Liver (tissue), 9 donors: ENCODE measurements around the gene HCN2. TPM values are rescaled to one million over a fixed set of nuclear protein-coding genes. Genes with fewer than 3 reads are reported as not detected.

Experiments
- DNase-seq: peaks from one replicate; pipeline ENCODE4 v3.0.0-alpha.2; 2017; ENCODE audit warnings: low spot score
- H3K27ac ChIP-seq, 2 donors: one replicate each; pipeline ENCODE4 v1.7.0; 2013; ENCODE audit warnings: inconsistent platforms in 2 of 2, low read length in 2 of 2, control low read depth in 1 of 2, low read depth in 1 of 2, mild to moderate bottlenecking in 1 of 2
- H3K27me3 ChIP-seq, 4 donors: one replicate each; pipeline versions ENCODE4 v1.6.1 to v1.7.0; 2013; ENCODE audit warnings: low read length in 3 of 4, inconsistent platforms in 1 of 4, mild to moderate bottlenecking in 1 of 4, moderate library complexity in 1 of 4; ENCODE audit not compliant: control insufficient read depth in 4 of 4, insufficient read depth in 4 of 4
- H3K36me3 ChIP-seq, 4 donors: one replicate each; pipeline versions ENCODE4 v1.6.1 to v1.7.0; 2013; ENCODE audit warnings: low read length in 3 of 4, mild to moderate bottlenecking in 3 of 4, low read depth in 1 of 4, moderate library complexity in 1 of 4; ENCODE audit not compliant: control insufficient read depth in 4 of 4, insufficient read depth in 3 of 4
- H3K4me1 ChIP-seq, 4 donors: one replicate each; pipeline versions ENCODE4 v1.6.1 to v1.7.0; 2013; ENCODE audit warnings: low read length in 3 of 4, mild to moderate bottlenecking in 3 of 4, moderate library complexity in 1 of 4; ENCODE audit not compliant: control insufficient read depth in 4 of 4, insufficient read depth in 4 of 4
- H3K4me3 ChIP-seq, 3 donors: one replicate each; pipeline versions ENCODE4 v1.6.1 to v1.7.0; 2013; ENCODE audit warnings: low read length in 3 of 3, control low read depth in 1 of 3, low read depth in 1 of 3, mild to moderate bottlenecking in 1 of 3
- H3K9ac ChIP-seq, 2 donors: one replicate each; pipeline ENCODE4 v1.7.0; 2013; ENCODE audit warnings: low read length in 2 of 2, mild to moderate bottlenecking in 2 of 2, moderate library complexity in 2 of 2, control low read depth in 1 of 2, low read depth in 1 of 2
- H3K9me3 ChIP-seq, 4 donors: one replicate each; pipeline versions ENCODE4 v1.6.1 to v1.7.0; 2013; ENCODE audit warnings: low read length in 3 of 4; ENCODE audit not compliant: control insufficient read depth in 4 of 4
- EGR1 ChIP-seq, 2 donors: IDR thresholded peaks; 2 replicates each; pipeline ENCODE4 v1.6.1; 2016 to 2018; ENCODE audit warnings: antibody characterized with exemption in 2 of 2, low read depth in 2 of 2
- GABPA ChIP-seq, 2 donors: IDR thresholded peaks in 1 of 2; conservative IDR thresholded peaks in 1 of 2; 2 replicates each; pipeline ENCODE4 v1.6.1; 2016; ENCODE audit warnings: antibody characterized with exemption in 2 of 2, mild to moderate bottlenecking in 1 of 2, moderate library complexity in 1 of 2
- NR2F2 ChIP-seq: IDR thresholded peaks from 2 replicates; pipeline ENCODE4 v1.6.1; 2016; ENCODE audit warnings: antibody characterized with exemption
- RXRA ChIP-seq, 2 donors: IDR thresholded peaks; 2 replicates each; pipeline ENCODE4 v1.6.1; 2017 to 2018; ENCODE audit warnings: antibody characterized with exemption in 2 of 2, mild to moderate bottlenecking in 1 of 2
- SP1 ChIP-seq: IDR thresholded peaks from 2 replicates; pipeline ENCODE4 v1.6.1; 2018; ENCODE audit warnings: antibody characterized with exemption, mild to moderate bottlenecking
- TAF1 ChIP-seq: conservative IDR thresholded peaks from 2 replicates; pipeline ENCODE4 v1.6.1; 2016; ENCODE audit warnings: antibody characterized with exemption, mild to moderate bottlenecking
- WGBS: extraction: QIAGEN DNeasy Blood & Tissue Kit; methylation state at CpG from one replicate; pipeline ENCODE4 v1.1.7; 2013; 5-methylcytosine and 5-hydroxymethylcytosine counted together
- polyA plus RNA-seq, 2 donors: library from polyadenylated mRNA; stranded (reverse) in 1 of 2; unstranded in 1 of 2; fragments of 200-250 nt in 1 of 2; fragments of >200 nt in 1 of 2; fragmentation: Nextera tagmentation in 1 of 2; extraction: Ambion mirVana in 1 of 2; gene quantifications; one replicate each; pipeline versions ENCODE4 v1.2.1 to v1.2.3, GENCODE V29; 2013 to 2015
- total RNA-seq, 2 donors: library from RNA; depleted of rRNA; stranded (reverse); fragments of >200 nt; gene quantifications; one replicate each; pipeline ENCODE4 v1.2.3, GENCODE V29; 2014
- TF ChIP-seq, protein P1 (sequence below): IDR thresholded peaks from 2 replicates; pipeline ENCODE4 v1.6.1; 2016; ENCODE audit warnings: antibody characterized with exemption
- TF ChIP-seq, protein P2 (sequence below): fragments of 150-350 bp; IDR thresholded peaks from 2 replicates; pipeline ENCODE4 v1.5.1; 2017; ENCODE audit warnings: improper control_type of control experiment, low read depth, low read length; ENCODE audit not compliant: missing input control
- TF ChIP-seq, protein P3 (sequence below): IDR thresholded peaks from 2 replicates; pipeline ENCODE4 v1.6.1; 2016; ENCODE audit warnings: antibody characterized with exemption
- donor health status: healthy.
- donor health status: healthy.
- donor health status: healthy.
- donor health status: healthy.
- donor health status: healthy.

The HCN2 gene
- total and polyA plus RNA-seq, 4 donors, result 0.05 to 0.17 (median 0.13) TPM; not detected in 1

DNA sequence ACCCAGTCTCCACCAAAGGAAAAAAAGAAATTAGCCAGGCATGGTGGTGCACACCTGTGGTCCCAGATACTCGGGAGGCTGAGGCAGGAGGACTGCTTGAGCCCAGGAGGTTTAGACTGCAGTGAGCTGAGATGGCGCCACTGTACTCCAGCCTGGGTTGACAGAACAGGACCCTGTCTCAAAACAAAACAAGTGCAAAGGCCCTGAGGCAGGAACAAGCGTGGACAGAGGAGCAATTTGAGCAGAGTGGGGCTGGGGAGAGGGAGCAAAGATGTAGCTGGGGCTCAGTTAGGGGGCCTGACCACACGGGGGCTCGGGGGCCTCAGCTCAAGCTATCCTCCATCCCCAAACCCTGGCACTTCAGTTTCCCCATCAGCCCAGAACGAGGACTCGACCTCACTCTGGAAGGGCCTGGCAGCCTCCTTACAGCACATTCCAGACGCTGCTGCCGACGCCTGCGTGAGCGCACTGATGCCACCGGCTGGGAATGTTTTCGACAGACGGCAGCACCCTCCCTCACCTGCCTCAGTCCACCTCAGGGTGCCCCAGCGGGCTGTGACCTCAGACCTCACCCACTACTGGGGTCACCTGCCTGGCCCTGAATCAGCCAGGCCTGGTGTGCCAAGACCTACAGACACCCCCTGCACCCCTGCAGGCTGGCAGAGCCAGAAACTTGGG lies 45.4 kb downstream of the HCN2 start:
- Histone ChIP-seq H3K4me1 (peaks cover 14 to 29% (median 19%) of the 10 kb centered on the region in 4 donors), H3K9ac (no peak overlapping the region), H3K27me3 (no peaks in the 10 kb centered on the region), H3K27ac (no peak overlapping the region), H3K36me3 (peaks cover 0 to 2% (median 0%) of the 10 kb centered on the region in 4 donors), H3K4me3 (no peak overlapping the region), H3K9me3 (no peaks in the 10 kb centered on the region)
- WGBS, result 92% methylated on average over 16 of the region's 16 CpGs
- TF ChIP-seq GABPA (IDR thresholded peaks at IDR 0.05 in 1 of 2, conservative IDR thresholded peaks at IDR 0.05 in 1 of 2) (no peak), TAF1 (no peak), RXRA (IDR thresholded peaks at IDR 0.05) (no peak), SP1 (no peak)
- TF ChIP-seq, protein P1, sequence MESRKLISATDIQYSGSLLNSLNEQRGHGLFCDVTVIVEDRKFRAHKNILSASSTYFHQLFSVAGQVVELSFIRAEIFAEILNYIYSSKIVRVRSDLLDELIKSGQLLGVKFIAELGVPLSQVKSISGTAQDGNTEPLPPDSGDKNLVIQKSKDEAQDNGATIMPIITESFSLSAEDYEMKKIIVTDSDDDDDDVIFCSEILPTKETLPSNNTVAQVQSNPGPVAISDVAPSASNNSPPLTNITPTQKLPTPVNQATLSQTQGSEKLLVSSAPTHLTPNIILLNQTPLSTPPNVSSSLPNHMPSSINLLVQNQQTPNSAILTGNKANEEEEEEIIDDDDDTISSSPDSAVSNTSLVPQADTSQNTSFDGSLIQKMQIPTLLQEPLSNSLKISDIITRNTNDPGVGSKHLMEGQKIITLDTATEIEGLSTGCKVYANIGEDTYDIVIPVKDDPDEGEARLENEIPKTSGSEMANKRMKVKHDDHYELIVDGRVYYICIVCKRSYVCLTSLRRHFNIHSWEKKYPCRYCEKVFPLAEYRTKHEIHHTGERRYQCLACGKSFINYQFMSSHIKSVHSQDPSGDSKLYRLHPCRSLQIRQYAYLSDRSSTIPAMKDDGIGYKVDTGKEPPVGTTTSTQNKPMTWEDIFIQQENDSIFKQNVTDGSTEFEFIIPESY, result no peak
- no peak for DNase-seq

DNA sequence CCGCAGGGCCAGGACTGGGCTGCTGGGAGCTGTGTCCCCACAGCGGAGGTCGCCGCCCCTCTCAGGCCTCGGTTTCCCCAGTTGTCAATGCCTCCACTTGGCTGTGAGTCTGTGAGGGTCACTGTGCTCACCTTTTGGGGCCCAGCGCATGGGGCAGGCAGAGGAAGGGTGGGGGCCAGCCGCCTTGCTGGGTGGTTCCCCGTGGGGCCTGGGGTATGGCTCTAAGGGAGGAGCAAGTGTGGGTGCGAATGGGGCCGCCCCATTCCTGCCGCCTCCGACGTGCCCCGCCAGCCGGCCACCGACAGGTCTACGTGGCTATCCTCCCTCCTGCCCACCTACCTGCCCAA lies 49.2 kb downstream of the HCN2 start:
- WGBS, result 82% methylated on average over 17 of the region's 17 CpGs
- Histone ChIP-seq H3K36me3 (no peaks in the 10 kb centered on the region), H3K9me3 (no peaks in the 10 kb centered on the region), H3K27ac (no peak overlapping the region), H3K9ac (no peak overlapping the region), H3K4me3 (no peak overlapping the region), H3K4me1 (peaks cover 6 to 13% (median 8%) of the 10 kb centered on the region in 4 donors), H3K27me3 (no peaks in the 10 kb centered on the region)
- TF ChIP-seq, protein P2, sequence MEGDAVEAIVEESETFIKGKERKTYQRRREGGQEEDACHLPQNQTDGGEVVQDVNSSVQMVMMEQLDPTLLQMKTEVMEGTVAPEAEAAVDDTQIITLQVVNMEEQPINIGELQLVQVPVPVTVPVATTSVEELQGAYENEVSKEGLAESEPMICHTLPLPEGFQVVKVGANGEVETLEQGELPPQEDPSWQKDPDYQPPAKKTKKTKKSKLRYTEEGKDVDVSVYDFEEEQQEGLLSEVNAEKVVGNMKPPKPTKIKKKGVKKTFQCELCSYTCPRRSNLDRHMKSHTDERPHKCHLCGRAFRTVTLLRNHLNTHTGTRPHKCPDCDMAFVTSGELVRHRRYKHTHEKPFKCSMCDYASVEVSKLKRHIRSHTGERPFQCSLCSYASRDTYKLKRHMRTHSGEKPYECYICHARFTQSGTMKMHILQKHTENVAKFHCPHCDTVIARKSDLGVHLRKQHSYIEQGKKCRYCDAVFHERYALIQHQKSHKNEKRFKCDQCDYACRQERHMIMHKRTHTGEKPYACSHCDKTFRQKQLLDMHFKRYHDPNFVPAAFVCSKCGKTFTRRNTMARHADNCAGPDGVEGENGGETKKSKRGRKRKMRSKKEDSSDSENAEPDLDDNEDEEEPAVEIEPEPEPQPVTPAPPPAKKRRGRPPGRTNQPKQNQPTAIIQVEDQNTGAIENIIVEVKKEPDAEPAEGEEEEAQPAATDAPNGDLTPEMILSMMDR, result no peak
- no peak for TF ChIP-seq TAF1
- no peak for DNase-seq

DNA sequence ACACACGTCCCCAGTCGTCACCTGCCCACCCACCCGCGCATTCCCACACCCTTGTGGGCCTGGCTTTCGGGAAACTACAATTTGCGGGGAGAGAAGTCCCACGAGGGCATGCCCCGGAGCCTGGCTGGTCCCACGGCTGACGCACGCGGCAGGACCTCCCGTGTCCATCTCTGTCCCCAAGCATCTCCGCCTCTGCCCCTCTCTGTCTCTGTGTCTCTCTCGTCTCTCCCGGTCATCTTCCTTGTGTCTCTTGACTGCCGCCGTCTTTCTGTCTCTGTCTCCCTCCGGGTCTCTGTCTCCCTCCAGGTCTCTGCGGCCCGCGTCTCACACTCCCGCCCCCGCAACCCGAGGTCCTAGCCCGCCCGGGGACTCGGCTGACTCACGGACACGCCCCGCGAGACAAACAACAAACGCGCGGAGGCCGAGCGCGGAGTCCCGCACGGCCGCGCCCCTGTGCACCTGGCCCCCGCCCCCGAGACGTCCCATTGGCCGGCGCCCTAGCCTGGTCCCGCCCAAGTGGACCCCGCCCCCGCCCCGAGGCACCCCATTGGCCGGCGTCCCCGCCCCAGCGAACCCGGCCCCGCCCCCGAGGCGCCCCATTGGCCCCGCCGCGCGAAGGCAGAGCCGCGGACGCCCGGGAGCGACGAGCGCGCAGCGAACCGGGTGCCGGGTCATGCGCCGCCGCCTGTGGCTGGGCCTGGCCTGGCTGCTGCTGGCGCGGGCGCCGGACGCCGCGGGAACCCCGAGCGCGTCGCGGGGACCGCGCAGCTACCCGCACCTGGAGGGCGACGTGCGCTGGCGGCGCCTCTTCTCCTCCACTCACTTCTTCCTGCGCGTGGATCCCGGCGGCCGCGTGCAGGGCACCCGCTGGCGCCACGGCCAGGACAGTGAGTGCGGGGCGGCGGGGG lies 49.8 kb downstream of the HCN2 start, which contains the start of gene FGF22:
Gene FGF22 (plus strand): TSS at position 627 of the 908 bp plus-strand sequence. CDS start 47 bp downstream, at position 674.
- TF ChIP-seq, protein P1, result no peak
- TF ChIP-seq SP1 (no peak), EGR1 (IDR thresholded peaks at IDR 0.05; ENCODE audit: low read depth in 2 of 2) (peak in 1 of 2 donors; percentile 28), NR2F2 (no peak)
- TF ChIP-seq, protein P3, sequence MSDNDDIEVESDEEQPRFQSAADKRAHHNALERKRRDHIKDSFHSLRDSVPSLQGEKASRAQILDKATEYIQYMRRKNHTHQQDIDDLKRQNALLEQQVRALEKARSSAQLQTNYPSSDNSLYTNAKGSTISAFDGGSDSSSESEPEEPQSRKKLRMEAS, result no peak
- H3K27me3 ChIP-seq, result no peaks in the 10 kb centered on the region
- no peaks in the 10 kb centered on the region for H3K9me3 ChIP-seq
- no peak within 1 kb of the TSS for H3K27ac ChIP-seq
- H3K9ac ChIP-seq, result no peak within 1 kb of the TSS
- peak; percentile 99 for DNase-seq
- WGBS, result 12% methylated on average over 109 of the region's 109 CpGs
- peaks cover 0 to 7% (median 4%) of the 10 kb centered on the region in 4 donors for H3K4me1 ChIP-seq
- peaks cover 0 to 2% (median 0%) of the 10 kb centered on the region in 4 donors for H3K36me3 ChIP-seq
- H3K4me3 ChIP-seq, result peak within 1 kb of the TSS in 2 of 3 donors; percentile 41
